DOHH2 (cell line): ENCODE data around the gene ARHGEF16.

Source experiments
- H3F3A ChIP-seq: fragments of 200-600 bp; sonication (generic), shearing (Covaris generic); 2 replicates; pipeline ENCODE4 v1.6.0; 2016; ENCODE audit warnings: antibody characterized with exemption, mild to moderate bottlenecking; ENCODE audit not compliant: control insufficient read depth, insufficient read depth
- H3K27ac ChIP-seq: fragments of 200-600 bp; sonication (generic); 2 replicates; pipeline ENCODE4 v1.5.1; 2014; ENCODE audit warnings: low read depth, mild to moderate bottlenecking, low read length, moderate library complexity
- H3K27me3 ChIP-seq: fragments of 200-600 bp; sonication (generic); 2 replicates; pipeline ENCODE4 v1.6.1; 2014; ENCODE audit warnings: mild to moderate bottlenecking, low read length, mixed read lengths; ENCODE audit not compliant: control insufficient read depth
- H3K36me3 ChIP-seq: fragments of 200-600 bp; sonication (generic); 2 replicates; pipeline ENCODE4 v1.6.1; 2014; ENCODE audit warnings: mild to moderate bottlenecking, low read length, moderate library complexity, mixed read lengths; ENCODE audit not compliant: control insufficient read depth
- H3K4me1 ChIP-seq: fragments of 200-600 bp; sonication (generic); 2 replicates; pipeline ENCODE4 v1.6.1; 2014; ENCODE audit warnings: mild to moderate bottlenecking, low read length, mixed read lengths; ENCODE audit not compliant: control insufficient read depth
- H3K4me2 ChIP-seq: fragments of 200-600 bp; sonication (generic); 2 replicates; pipeline ENCODE4 v1.6.0; 2014; ENCODE audit warnings: mild to moderate bottlenecking, low read length, moderate library complexity
- H3K4me3 ChIP-seq: fragments of 200-600 bp; sonication (generic); 2 replicates; pipeline ENCODE4 v1.5.1; 2014; ENCODE audit warnings: mild to moderate bottlenecking, low read length, mixed read lengths
- H3K79me2 ChIP-seq: fragments of 200-600 bp; sonication (generic); 2 replicates; pipeline ENCODE4 v1.6.1; 2014; ENCODE audit warnings: mild to moderate bottlenecking, low read length, mixed read lengths; ENCODE audit not compliant: control insufficient read depth
- H3K9me2 ChIP-seq: fragments of 200-600 bp; sonication (generic); replicated peaks from 2 replicates; pipeline ENCODE4 v1.6.1; 2014; ENCODE audit warnings: mild to moderate bottlenecking, low read length, mixed read lengths; ENCODE audit not compliant: control insufficient read depth
- H3K9me3 ChIP-seq: fragments of 200-600 bp; sonication (generic); 2 replicates; pipeline ENCODE4 v1.6.1; 2014; ENCODE audit warnings: antibody characterized with exemption, low read length, mixed read lengths; ENCODE audit not compliant: control insufficient read depth, insufficient read depth
- H4K20me1 ChIP-seq: fragments of 200-600 bp; sonication (generic); 2 replicates; pipeline ENCODE4 v1.6.0; 2014; ENCODE audit warnings: low read depth, mild to moderate bottlenecking, antibody characterized with exemption, low read length, moderate library complexity; ENCODE audit not compliant: control insufficient read depth, insufficient read depth
- CTCF ChIP-seq: fragments of 200-600 bp; sonication (generic); IDR thresholded peaks from one replicate; pipeline ENCODE4 v1.5.1; 2014; ENCODE audit warnings: antibody characterized with exemption, mild to moderate bottlenecking, low read depth, low read length; ENCODE audit not compliant: poor library complexity, severe bottlenecking
- EZH2phosphoT487 ChIP-seq: fragments of 200-600 bp; sonication (generic); IDR thresholded peaks from 2 replicates; pipeline ENCODE4 v1.6.1; 2017; ENCODE audit warnings: borderline replicate concordance, mild to moderate bottlenecking, antibody characterized with exemption, low read length, moderate library complexity, mixed read lengths

Gene ARHGEF16

GRCh38 chr1:3423896-3424611 is 30.4 kb upstream of the ARHGEF16 start:
- Histone ChIP-seq H3K4me2 (no peak overlapping the region), H3K79me2 (no peaks in the 10 kb centered on the region), H3F3A (no peaks in the 10 kb centered on the region), H3K4me3 (no peak overlapping the region), H3K4me1 (no peaks in the 10 kb centered on the region), H3K9me2 (no peaks in the 10 kb centered on the region), H3K36me3 (no peaks in the 10 kb centered on the region), H4K20me1 (no peaks in the 10 kb centered on the region), H3K27me3 (no peaks in the 10 kb centered on the region), H3K27ac (no peak overlapping the region), H3K9me3 (no peaks in the 10 kb centered on the region)
- TF ChIP-seq CTCF, result no peak
- TF ChIP-seq EZH2phosphoT487, result no peak

- Histone ChIP-seq H4K20me1 (no peaks in the 10 kb centered on the region), H3K79me2 (no peaks in the 10 kb centered on the region), H3K36me3 (no peaks in the 10 kb centered on the region), H3K27me3 (no peaks in the 10 kb centered on the region), H3K4me3 (no peak overlapping the region), H3K9me2 (no peaks in the 10 kb centered on the region), H3K27ac (no peak overlapping the region), H3F3A (no peaks in the 10 kb centered on the region), H3K9me3 (no peaks in the 10 kb centered on the region), H3K4me1 (no peaks in the 10 kb centered on the region), H3K4me2 (no peak overlapping the region)
- TF ChIP-seq EZH2phosphoT487, result no peak
- no peak for TF ChIP-seq CTCF
Observed at GRCh38 chr1:3425486-3426215, 28.8 kb upstream of the ARHGEF16 start.

GRCh38 chr1:3426956-3427535 is 27.4 kb upstream of the ARHGEF16 start:
- TF ChIP-seq CTCF (no peak), EZH2phosphoT487 (no peak)
- Histone ChIP-seq H3K9me3 (no peaks in the 10 kb centered on the region), H3F3A (no peaks in the 10 kb centered on the region)

More at GRCh38 chr1:3426956-3427535, 27.4 kb upstream of the ARHGEF16 start:
- H3K27me3 ChIP-seq, result no peaks in the 10 kb centered on the region
- H4K20me1 ChIP-seq, result no peaks in the 10 kb centered on the region
- no peaks in the 10 kb centered on the region for H3K36me3 ChIP-seq
- no peaks in the 10 kb centered on the region for H3K79me2 ChIP-seq
- no peaks in the 10 kb centered on the region for H3K9me2 ChIP-seq
- H3K27ac ChIP-seq, result no peak overlapping the region
- no peaks in the 10 kb centered on the region for H3K4me1 ChIP-seq
- no peak overlapping the region for H3K4me2 ChIP-seq
- no peak overlapping the region for H3K4me3 ChIP-seq
